GM12874 (cell line): ENCODE measurements around the gene HBG2.

ENCODE experiments used
- CTCF ChIP-seq: IDR thresholded peaks from 2 replicates; pipeline ENCODE4 v1.5.1; 2011; ENCODE audit warnings: low read depth, mild to moderate bottlenecking, control low read depth, low read length, moderate library complexity; ENCODE audit not compliant: insufficient read depth

HBG2 gene

GRCh38 chr11:5224538-5225479, 29.8 kb downstream of the HBG2 start:
- no peak for TF ChIP-seq CTCF

GRCh38 chr11:5223686-5224085, 30.9 kb downstream of the HBG2 start:
- TF ChIP-seq CTCF = no peak

GRCh38 chr11:5223146-5223545, 31.4 kb downstream of the HBG2 start:
- TF ChIP-seq CTCF = no peak

- no peak for TF ChIP-seq CTCF
These were observed 44.1 kb downstream of the HBG2 start for GRCh38 chr11:5210376-5210885.

GRCh38 chr11:5204787-5205186, 49.8 kb downstream of the HBG2 start:
- peak; percentile 34; the same call in 1 of the 2 replicates for TF ChIP-seq CTCF

GRCh38 chr11:5203366-5203765, 51.2 kb downstream of the HBG2 start:
- no peak for TF ChIP-seq CTCF
